Neural cell (in vitro differentiated cells): Measurements from ENCODE around the gene OAF.

ENCODE experiments used
- CTCF ChIP-seq: fragments of 450-650 bp; IDR thresholded peaks from 2 replicates; pipeline ENCODE4 v1.5.1; 2014; ENCODE audit warnings: antibody characterized with exemption, mild to moderate bottlenecking, moderate library complexity; ENCODE audit not compliant: poor library complexity, severe bottlenecking
- EZH2 ChIP-seq: fragments of 200-600, 300-800 bp; shearing (Covaris generic), sonication (generic); IDR thresholded peaks from 2 replicates; pipeline ENCODE4 v1.6.1; 2014; ENCODE audit warnings: antibody characterized with exemption, low read length, borderline replicate concordance, mild to moderate bottlenecking; ENCODE audit not compliant: insufficient read depth, poor library complexity, severe bottlenecking
- MXI1 ChIP-seq: fragments of 450-650 bp; conservative IDR thresholded peaks from 2 replicates; pipeline ENCODE4 v1.6.1; 2014; ENCODE audit warnings: antibody characterized with exemption, mild to moderate bottlenecking; ENCODE audit not compliant: poor library complexity, severe bottlenecking
- POLR2AphosphoS5 ChIP-seq: IDR thresholded peaks from 2 replicates; pipeline ENCODE4 v1.6.1; 2012
- RAD21 ChIP-seq: fragments of 450-650 bp; conservative IDR thresholded peaks from 2 replicates; pipeline ENCODE4 v1.6.1; 2014; ENCODE audit warnings: antibody characterized with exemption, mild to moderate bottlenecking, moderate library complexity
- TAF1 ChIP-seq: IDR thresholded peaks from 2 replicates; pipeline ENCODE4 v1.6.1; 2012; ENCODE audit warnings: low read depth
- TF ChIP-seq, protein P1 (sequence below): IDR thresholded peaks from 2 replicates; pipeline ENCODE4 v1.6.1; 2012; ENCODE audit warnings: borderline replicate concordance

GRCh38 chr11:120212926-120213325, 2.1 kb downstream of the OAF start:
- TF ChIP-seq CTCF = no peak
- TF ChIP-seq TAF1 = no peak
- TF ChIP-seq EZH2 = no peak
- TF ChIP-seq POLR2AphosphoS5 = no peak
- TF ChIP-seq MXI1 = no peak
- TF ChIP-seq, protein P1, sequence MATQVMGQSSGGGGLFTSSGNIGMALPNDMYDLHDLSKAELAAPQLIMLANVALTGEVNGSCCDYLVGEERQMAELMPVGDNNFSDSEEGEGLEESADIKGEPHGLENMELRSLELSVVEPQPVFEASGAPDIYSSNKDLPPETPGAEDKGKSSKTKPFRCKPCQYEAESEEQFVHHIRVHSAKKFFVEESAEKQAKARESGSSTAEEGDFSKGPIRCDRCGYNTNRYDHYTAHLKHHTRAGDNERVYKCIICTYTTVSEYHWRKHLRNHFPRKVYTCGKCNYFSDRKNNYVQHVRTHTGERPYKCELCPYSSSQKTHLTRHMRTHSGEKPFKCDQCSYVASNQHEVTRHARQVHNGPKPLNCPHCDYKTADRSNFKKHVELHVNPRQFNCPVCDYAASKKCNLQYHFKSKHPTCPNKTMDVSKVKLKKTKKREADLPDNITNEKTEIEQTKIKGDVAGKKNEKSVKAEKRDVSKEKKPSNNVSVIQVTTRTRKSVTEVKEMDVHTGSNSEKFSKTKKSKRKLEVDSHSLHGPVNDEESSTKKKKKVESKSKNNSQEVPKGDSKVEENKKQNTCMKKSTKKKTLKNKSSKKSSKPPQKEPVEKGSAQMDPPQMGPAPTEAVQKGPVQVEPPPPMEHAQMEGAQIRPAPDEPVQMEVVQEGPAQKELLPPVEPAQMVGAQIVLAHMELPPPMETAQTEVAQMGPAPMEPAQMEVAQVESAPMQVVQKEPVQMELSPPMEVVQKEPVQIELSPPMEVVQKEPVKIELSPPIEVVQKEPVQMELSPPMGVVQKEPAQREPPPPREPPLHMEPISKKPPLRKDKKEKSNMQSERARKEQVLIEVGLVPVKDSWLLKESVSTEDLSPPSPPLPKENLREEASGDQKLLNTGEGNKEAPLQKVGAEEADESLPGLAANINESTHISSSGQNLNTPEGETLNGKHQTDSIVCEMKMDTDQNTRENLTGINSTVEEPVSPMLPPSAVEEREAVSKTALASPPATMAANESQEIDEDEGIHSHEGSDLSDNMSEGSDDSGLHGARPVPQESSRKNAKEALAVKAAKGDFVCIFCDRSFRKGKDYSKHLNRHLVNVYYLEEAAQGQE = no peak
- TF ChIP-seq RAD21 = no peak
